HEK293 (cell line): ENCODE results near the gene SCAF11.

Source experiments
- CTCF ChIA-PET: fragments of 350-600 bp; formaldehyde crosslinking; extraction: SDS; loops from one replicate; lab custom pipeline; 2021; ENCODE audit warnings: antibody characterized with exemption; lab: Yijun Ruan, JAX
- POLR2A ChIA-PET: fragments of 300-600 bp; formaldehyde crosslinking; extraction: SDS; loops from one replicate; lab custom pipeline; 2020; ENCODE audit warnings: antibody characterized with exemption, inconsistent platforms; lab: Yijun Ruan, JAX
- H3K27ac ChIP-seq: fragments of 200-500 bp; sonication (Bioruptor generic); 2 replicates; pipeline ENCODE4 v1.5.1; 2014; ENCODE audit warnings: low read depth, low read length, control low read depth, inconsistent platforms; ENCODE audit errors: extremely low read depth
- H3K36me3 ChIP-seq, 2 experiments: fragments of 200-500 bp in 1 of 2; sonication (Bioruptor generic) in 1 of 2; 1 replicate in 1 of 2; 2 replicates in 1 of 2; pipeline ENCODE4 v1.5.1; 2014 to 2017; ENCODE audit warnings: inconsistent platforms in 2 of 2, low read length in 2 of 2; ENCODE audit not compliant: control insufficient read depth in 2 of 2, insufficient read depth in 1 of 2
- H3K4me1 ChIP-seq: fragments of 200-500 bp; sonication (Bioruptor generic); 2 replicates; pipeline ENCODE4 v1.5.1; 2014; ENCODE audit warnings: mild to moderate bottlenecking, low read length, inconsistent platforms; ENCODE audit not compliant: control insufficient read depth, insufficient read depth
- H3K4me3 ChIP-seq: 2 replicates; pipeline ENCODE4 v1.5.1; 2011; ENCODE audit warnings: low read depth, mild to moderate bottlenecking, control low read depth, low read length, moderate library complexity
- H3K9me3 ChIP-seq: fragments of 200-500 bp; sonication (Bioruptor generic); 2 replicates; pipeline ENCODE4 v1.5.1; 2014; ENCODE audit warnings: low read depth, low read length, inconsistent platforms; ENCODE audit not compliant: control insufficient read depth, insufficient read depth
- BCL11B ChIP-seq: fragments of 450-650 bp; formaldehyde crosslinking; IDR thresholded peaks from 2 replicates; pipeline ENCODE4 v1.5.1; 2016; ENCODE audit warnings: low read depth, missing biosample characterization, missing genetic modification characterization
- KLF10 ChIP-seq: fragments of 450-650 bp; IDR thresholded peaks from 2 replicates; pipeline ENCODE4 v1.5.1; 2018; ENCODE audit warnings: missing biosample characterization, mild to moderate bottlenecking, missing genetic modification characterization
- OSR2 ChIP-seq: fragments of 450-650 bp; formaldehyde crosslinking; IDR thresholded peaks from 2 replicates; pipeline ENCODE4 v1.5.1; 2016; ENCODE audit warnings: missing biosample characterization, missing genetic modification characterization
- YY1 ChIP-seq: fragments of 450-650 bp; formaldehyde crosslinking; IDR thresholded peaks from 2 replicates; pipeline ENCODE4 v1.5.1; 2018; ENCODE audit warnings: missing biosample characterization, missing genetic modification characterization
- ZBTB7A ChIP-seq: fragments of 450-650 bp; formaldehyde crosslinking; IDR thresholded peaks from 2 replicates; pipeline ENCODE4 v1.5.1; 2016; ENCODE audit warnings: low read depth, missing biosample characterization, missing genetic modification characterization
- ZFHX2 ChIP-seq: fragments of 450-650 bp; formaldehyde crosslinking; conservative IDR thresholded peaks from 2 replicates; pipeline ENCODE4 v1.5.1; 2016; ENCODE audit warnings: missing biosample characterization, missing genetic modification characterization
- ZFP37 ChIP-seq: fragments of 450-650 bp; formaldehyde crosslinking; IDR thresholded peaks from 2 replicates; pipeline ENCODE4 v1.5.1; 2016; ENCODE audit warnings: missing biosample characterization, missing genetic modification characterization
- ZNF10 ChIP-seq: fragments of 450-650 bp; formaldehyde crosslinking; IDR thresholded peaks from 2 replicates; pipeline ENCODE4 v1.5.1; 2017; ENCODE audit warnings: missing biosample characterization, missing genetic modification characterization
- ZNF112 ChIP-seq: fragments of 450-650 bp; formaldehyde crosslinking; IDR thresholded peaks from 2 replicates; pipeline ENCODE4 v1.5.0; 2017; ENCODE audit warnings: missing biosample characterization, missing genetic modification characterization
- ZNF132 ChIP-seq: fragments of 450-650 bp; formaldehyde crosslinking; IDR thresholded peaks from 2 replicates; pipeline ENCODE4 v1.5.1; 2017; ENCODE audit warnings: missing biosample characterization, missing genetic modification characterization, borderline replicate concordance
- ZNF184 ChIP-seq: fragments of 450-650 bp; IDR thresholded peaks from 2 replicates; pipeline ENCODE4 v1.5.1; 2018; ENCODE audit warnings: missing biosample characterization, mild to moderate bottlenecking, missing genetic modification characterization
- ZNF221 ChIP-seq: fragments of 450-650 bp; formaldehyde crosslinking; IDR thresholded peaks from 2 replicates; pipeline ENCODE4 v1.5.1; 2017; ENCODE audit warnings: missing biosample characterization, missing genetic modification characterization, borderline replicate concordance
- ZNF350 ChIP-seq: fragments of 450-650 bp; formaldehyde crosslinking; IDR thresholded peaks from 2 replicates; pipeline ENCODE4 v1.5.0; 2017; ENCODE audit warnings: missing biosample characterization, mild to moderate bottlenecking, missing genetic modification characterization
- ZNF37A ChIP-seq: fragments of 450-650 bp; IDR thresholded peaks from 2 replicates; pipeline ENCODE4 v1.5.1; 2018; ENCODE audit warnings: missing biosample characterization, missing genetic modification characterization
- ZNF391 ChIP-seq: fragments of 450-650 bp; formaldehyde crosslinking; IDR thresholded peaks from 2 replicates; pipeline ENCODE4 v1.5.1; 2016; ENCODE audit warnings: low read depth, missing biosample characterization, missing genetic modification characterization, borderline replicate concordance
- ZNF473 ChIP-seq: fragments of 450-650 bp; formaldehyde crosslinking; IDR thresholded peaks from 2 replicates; pipeline ENCODE4 v1.5.1; 2017; ENCODE audit warnings: missing biosample characterization, missing genetic modification characterization
- ZNF510 ChIP-seq: fragments of 450-650 bp; formaldehyde crosslinking; IDR thresholded peaks from 2 replicates; pipeline ENCODE4 v1.5.1; 2018; ENCODE audit warnings: mild to moderate bottlenecking, missing genetic modification characterization, missing biosample characterization; ENCODE audit not compliant: insufficient replicate concordance
- ZNF544 ChIP-seq: fragments of 450-650 bp; formaldehyde crosslinking; IDR thresholded peaks from 2 replicates; pipeline ENCODE4 v1.5.0; 2017; ENCODE audit warnings: missing biosample characterization, missing genetic modification characterization
- ZNF549 ChIP-seq: fragments of 450-650 bp; IDR thresholded peaks from 2 replicates; pipeline ENCODE4 v1.5.1; 2018; ENCODE audit warnings: missing biosample characterization, missing genetic modification characterization, mild to moderate bottlenecking, inconsistent platforms, moderate library complexity
- ZNF561 ChIP-seq: fragments of 450-650 bp; IDR thresholded peaks from 2 replicates; pipeline ENCODE4 v1.5.1; 2018; ENCODE audit warnings: missing biosample characterization, missing genetic modification characterization, borderline replicate concordance
- ZNF585B ChIP-seq: fragments of 450-650 bp; formaldehyde crosslinking; IDR thresholded peaks from 2 replicates; pipeline ENCODE4 v1.5.1; 2016; ENCODE audit warnings: missing biosample characterization, missing genetic modification characterization
- ZNF596 ChIP-seq: fragments of 450-650 bp; IDR thresholded peaks from 2 replicates; pipeline ENCODE4 v1.5.0; 2018; ENCODE audit warnings: missing biosample characterization, mild to moderate bottlenecking, missing genetic modification characterization, moderate library complexity
- ZNF623 ChIP-seq: fragments of 450-650 bp; formaldehyde crosslinking; IDR thresholded peaks from 2 replicates; pipeline ENCODE4 v1.5.1; 2016; ENCODE audit warnings: missing biosample characterization, missing genetic modification characterization
- ZNF660 ChIP-seq: fragments of 450-650 bp; IDR thresholded peaks from 2 replicates; pipeline ENCODE4 v1.5.1; 2018; ENCODE audit warnings: missing biosample characterization, mild to moderate bottlenecking, missing genetic modification characterization
- ZNF701 ChIP-seq: fragments of 450-650 bp; formaldehyde crosslinking; IDR thresholded peaks from 2 replicates; pipeline ENCODE4 v1.5.1; 2016; ENCODE audit warnings: missing biosample characterization, missing genetic modification characterization
- ZNF76 ChIP-seq: fragments of 450-650 bp; formaldehyde crosslinking; IDR thresholded peaks from 2 replicates; pipeline ENCODE4; 2016; ENCODE audit warnings: low read depth, missing biosample characterization, missing genetic modification characterization, borderline replicate concordance
- ZNF830 ChIP-seq: fragments of 450-650 bp; IDR thresholded peaks from 2 replicates; pipeline ENCODE4 v1.5.0; 2018; ENCODE audit warnings: missing biosample characterization, missing genetic modification characterization, low read depth, mild to moderate bottlenecking, moderate library complexity
- TF ChIP-seq, protein P1 (sequence below): fragments of 450-650 bp; formaldehyde crosslinking; IDR thresholded peaks from 2 replicates; pipeline ENCODE4 v1.5.1; 2016; ENCODE audit warnings: missing biosample characterization, missing genetic modification characterization
- TF ChIP-seq, protein P2 (sequence below): fragments of 450-650 bp; IDR thresholded peaks from 2 replicates; pipeline ENCODE4 v1.5.1; 2018; ENCODE audit warnings: missing biosample characterization, mild to moderate bottlenecking, missing genetic modification characterization
- TF ChIP-seq, protein P3 (sequence below): fragments of 450-650 bp; formaldehyde crosslinking; IDR thresholded peaks from 2 replicates; pipeline ENCODE4 v1.5.1; 2017; ENCODE audit warnings: missing biosample characterization, missing genetic modification characterization

SCAF11 gene

DNA sequence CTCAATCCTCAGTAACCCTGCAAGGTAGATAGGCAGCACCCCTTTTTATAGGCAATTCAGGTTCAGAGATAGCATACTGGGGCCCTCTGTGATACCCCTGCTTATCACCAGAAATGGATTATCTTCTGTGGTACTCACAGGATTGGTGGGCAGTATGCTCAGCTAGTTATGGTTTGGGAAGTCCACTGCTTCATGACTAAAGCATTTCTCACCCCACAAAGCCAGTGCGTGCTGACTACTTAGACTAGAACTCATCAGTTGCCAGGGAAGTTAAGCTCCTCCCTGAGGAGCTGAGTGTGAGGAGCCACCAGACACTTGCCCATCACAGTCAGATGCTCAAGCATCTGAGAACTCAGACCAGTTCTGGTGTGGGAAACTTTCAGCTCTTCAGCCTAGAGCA lies 76.3 kb downstream of the SCAF11 start:
- TF ChIP-seq ZNF473 (no peak), ZNF10 (tag by site-specific recombination) (peak; percentile 72; the same call in 1 of the 2 replicates)
- H3K9me3 ChIP-seq = no peaks in the 10 kb centered on the region
- ChIA-PET CTCF (interaction anchor here (0.7 to 1.5 kb wide), 2 partner anchors 21 to 210 kb away, joined by 4 read pairs; no protein-coding TSS in a partner anchor), POLR2A (no interaction called here)
- H3K36me3 ChIP-seq = peaks cover 5 to 8% of the 10 kb centered on the region in 2 experiments
- no peak overlapping the region for H3K27ac ChIP-seq
- no peak overlapping the region for H3K4me3 ChIP-seq
- H3K4me1 ChIP-seq = peaks cover 4% of the 10 kb centered on the region; the same call in 1 of the 2 replicates

DNA sequence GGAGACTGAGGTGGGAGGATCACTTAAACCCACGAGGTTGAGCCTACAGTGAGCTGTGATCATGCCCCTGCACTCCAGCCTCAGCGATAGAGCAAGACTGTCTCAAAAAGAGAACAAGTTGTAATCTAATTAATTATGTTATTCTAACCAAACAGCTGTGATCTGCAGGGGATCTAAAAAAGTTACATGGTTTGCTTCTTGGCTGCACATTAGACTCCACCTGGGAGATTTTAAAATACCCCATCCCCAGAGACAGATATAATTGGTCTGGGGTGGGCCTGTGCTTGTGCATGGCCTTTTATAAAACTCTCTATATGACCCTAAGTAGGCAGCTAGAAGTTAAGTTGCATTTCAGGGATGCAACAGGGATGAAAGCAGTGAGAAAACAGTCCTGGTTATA lies 76.7 kb downstream of the SCAF11 start:
- ChIA-PET POLR2A (no interaction called here), CTCF (interaction anchor here (0.6 to 1.5 kb wide), 3 partner anchors 20 to 645 kb away, joined by 3 to 4 read pairs (median 3); no protein-coding TSS in a partner anchor)
- peaks cover 4% of the 10 kb centered on the region; the same call in 1 of the 2 replicates for H3K4me1 ChIP-seq
- TF ChIP-seq ZBTB7A = no peak
- TF ChIP-seq BCL11B = no peak
- no peak for TF ChIP-seq ZNF585B (tag by site-specific recombination)
- no peak for TF ChIP-seq ZNF701 (tag by site-specific recombination)
- peak; percentile 42 for TF ChIP-seq ZFHX2
- no peak overlapping the region for H3K27ac ChIP-seq
- no peaks in the 10 kb centered on the region for H3K9me3 ChIP-seq
- H3K36me3 ChIP-seq = peaks cover under 1 to 6% of the 10 kb centered on the region in 2 experiments
- H3K4me3 ChIP-seq = no peak overlapping the region

DNA sequence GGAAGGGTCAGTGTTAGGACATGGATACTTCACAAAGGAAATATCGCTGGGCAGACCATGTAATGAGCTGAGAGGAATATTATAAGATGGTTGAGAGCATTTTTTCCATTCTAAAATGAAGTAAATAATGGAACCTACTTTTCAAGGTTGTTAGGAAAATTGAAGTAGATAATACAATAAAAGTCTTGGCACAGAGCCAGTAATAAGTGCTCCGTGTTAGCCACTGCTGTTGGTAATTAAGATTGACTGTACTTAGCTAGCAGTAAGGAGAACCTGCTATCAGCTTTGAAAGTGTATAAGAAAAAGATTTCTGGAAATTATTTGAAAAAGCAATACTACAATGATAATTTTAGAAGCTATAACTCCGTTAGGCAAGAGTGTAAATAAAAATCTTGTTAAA lies 77.6 kb downstream of the SCAF11 start:
- peaks cover 4% of the 10 kb centered on the region; the same call in 1 of the 2 replicates for H3K4me1 ChIP-seq
- ChIA-PET POLR2A (no interaction called here), CTCF (interaction anchor here (0.9 to 1.5 kb wide), 2 partner anchors 19 to 644 kb away, joined by 3 to 4 read pairs; no protein-coding TSS in a partner anchor)
- 0 out of 2 replicates have a peak, but pooled peaks have one; percentile 9 for TF ChIP-seq ZNF596 (tag by site-specific recombination)
- TF ChIP-seq ZNF391 (tag by site-specific recombination) = no peak
- peak; percentile 75 for TF ChIP-seq ZNF544 (tag by site-specific recombination)
- peak; percentile 84 for TF ChIP-seq ZNF350 (tag by site-specific recombination)
- TF ChIP-seq ZNF184 (tag by site-specific recombination) = peak; percentile 92
- TF ChIP-seq ZNF76 (tag by site-specific recombination) = no peak
- TF ChIP-seq, protein P1, sequence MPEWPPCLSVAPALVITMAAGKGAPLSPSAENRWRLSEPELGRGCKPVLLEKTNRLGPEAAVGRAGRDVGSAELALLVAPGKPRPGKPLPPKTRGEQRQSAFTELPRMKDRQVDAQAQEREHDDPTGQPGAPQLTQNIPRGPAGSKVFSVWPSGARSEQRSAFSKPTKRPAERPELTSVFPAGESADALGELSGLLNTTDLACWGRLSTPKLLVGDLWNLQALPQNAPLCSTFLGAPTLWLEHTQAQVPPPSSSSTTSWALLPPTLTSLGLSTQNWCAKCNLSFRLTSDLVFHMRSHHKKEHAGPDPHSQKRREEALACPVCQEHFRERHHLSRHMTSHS (tag by site-specific recombination) = no peak
- TF ChIP-seq ZNF830 (tag by site-specific recombination) = peak; percentile 74
- TF ChIP-seq, protein P2, sequence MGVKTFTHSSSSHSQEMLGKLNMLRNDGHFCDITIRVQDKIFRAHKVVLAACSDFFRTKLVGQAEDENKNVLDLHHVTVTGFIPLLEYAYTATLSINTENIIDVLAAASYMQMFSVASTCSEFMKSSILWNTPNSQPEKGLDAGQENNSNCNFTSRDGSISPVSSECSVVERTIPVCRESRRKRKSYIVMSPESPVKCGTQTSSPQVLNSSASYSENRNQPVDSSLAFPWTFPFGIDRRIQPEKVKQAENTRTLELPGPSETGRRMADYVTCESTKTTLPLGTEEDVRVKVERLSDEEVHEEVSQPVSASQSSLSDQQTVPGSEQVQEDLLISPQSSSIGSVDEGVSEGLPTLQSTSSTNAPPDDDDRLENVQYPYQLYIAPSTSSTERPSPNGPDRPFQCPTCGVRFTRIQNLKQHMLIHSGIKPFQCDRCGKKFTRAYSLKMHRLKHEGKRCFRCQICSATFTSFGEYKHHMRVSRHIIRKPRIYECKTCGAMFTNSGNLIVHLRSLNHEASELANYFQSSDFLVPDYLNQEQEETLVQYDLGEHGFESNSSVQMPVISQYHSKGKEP = peak; percentile 87; the same call in 1 of the 2 replicates
- TF ChIP-seq, protein P3, sequence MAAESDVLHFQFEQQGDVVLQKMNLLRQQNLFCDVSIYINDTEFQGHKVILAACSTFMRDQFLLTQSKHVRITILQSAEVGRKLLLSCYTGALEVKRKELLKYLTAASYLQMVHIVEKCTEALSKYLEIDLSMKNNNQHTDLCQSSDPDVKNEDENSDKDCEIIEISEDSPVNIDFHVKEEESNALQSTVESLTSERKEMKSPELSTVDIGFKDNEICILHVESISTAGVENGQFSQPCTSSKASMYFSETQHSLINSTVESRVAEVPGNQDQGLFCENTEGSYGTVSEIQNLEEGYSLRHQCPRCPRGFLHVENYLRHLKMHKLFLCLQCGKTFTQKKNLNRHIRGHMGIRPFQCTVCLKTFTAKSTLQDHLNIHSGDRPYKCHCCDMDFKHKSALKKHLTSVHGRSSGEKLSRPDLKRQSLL (tag by site-specific recombination) = no peak; the same call in 1 of the 2 replicates
- TF ChIP-seq ZNF549 (tag by site-specific recombination) = peak; percentile 72
- no peak for TF ChIP-seq YY1
- peak; percentile 72 for TF ChIP-seq KLF10 (tag by site-specific recombination)
- TF ChIP-seq ZNF37A (tag by site-specific recombination) = peak; percentile 73; the same call in 1 of the 2 replicates
- peak; percentile 67; the same call in 1 of the 2 replicates for TF ChIP-seq ZNF660 (tag by site-specific recombination)
- peak; percentile 42; the same call in 1 of the 2 replicates for TF ChIP-seq ZNF132 (tag by site-specific recombination)
- TF ChIP-seq ZNF112 (tag by site-specific recombination) = 0 out of 2 replicates have a peak, but pooled peaks have one; percentile 46
- no peak for TF ChIP-seq ZFP37 (tag by site-specific recombination)
- TF ChIP-seq ZNF221 (tag by site-specific recombination) = no peak; the same call in 1 of the 2 replicates
- TF ChIP-seq ZNF561 (tag by site-specific recombination) = 0 out of 2 replicates have a peak, but pooled peaks have one; percentile 30
- TF ChIP-seq ZNF623 (tag by site-specific recombination) = no peak
- TF ChIP-seq ZNF510 = peak; percentile 47
- 0 out of 2 replicates have a peak, but pooled peaks have one; percentile 36 for TF ChIP-seq OSR2 (tag by site-specific recombination)

More for the DNA sequence above, 77.6 kb downstream of the SCAF11 start:
- no peaks in the 10 kb centered on the region for H3K9me3 ChIP-seq
- H3K4me3 ChIP-seq = no peak overlapping the region
- H3K36me3 ChIP-seq = peaks cover 5 to 6% of the 10 kb centered on the region in 2 experiments
- H3K27ac ChIP-seq = no peak overlapping the region
